A549 (cell line): ENCODE results near the gene SLAIN2. TPM values are rescaled to one million over a fixed set of nuclear protein-coding genes. Genes with fewer than 3 reads are reported as not detected.

Experiments
- ATAC-seq, 2 experiments: fragments of 200-7000 bp in 1 of 2; fragments of >200 bp in 1 of 2; cut with Nextera tagmentation in 1 of 2; cut with Tn5 transposase in 1 of 2; 3 replicates each; pipeline versions ENCODE4 v1.8.0 to v1.9.1; 2018 to 2020; ENCODE audit warnings: mild to moderate bottlenecking in 1 of 2, moderate library complexity in 1 of 2
- CTCF ChIA-PET: fragments of 300-600 bp; sonication (Branson Sonifier 250); formaldehyde crosslinking; extraction: SDS; loops from one replicate; lab custom pipeline; 2021; ENCODE audit warnings: antibody characterized with exemption, inconsistent platforms; lab: Yijun Ruan, JAX
- POLR2A ChIA-PET: fragments of 350-600 bp; formaldehyde crosslinking; extraction: SDS; loops from one replicate; lab custom pipeline; 2021; ENCODE audit warnings: antibody characterized with exemption, inconsistent platforms; lab: Yijun Ruan, JAX
- DNase-seq, 2 experiments: peaks; one replicate each; pipeline versions ENCODE4 v3.0.0 to v3.0.0-alpha.2; 2011 to 2016; ENCODE audit warnings: low read depth in 1 of 2, low spot score in 1 of 2
- FAIRE-seq: peaks from 2 replicates; lab custom pipeline; 2011; peaks lifted over from hg19 to GRCh38; lab: Jason Lieb, UNC
- H3K27ac ChIP-seq, 2 experiments: fragments of >200 bp; sonication (Bioruptor Twin); formaldehyde crosslinking; 3 replicates each; pipeline ENCODE4 v1.5.1; 2016 to 2017
- H3K4me1 ChIP-seq: fragments of >200 bp; sonication (Bioruptor Twin); formaldehyde crosslinking; 3 replicates; pipeline ENCODE4 v1.6.1; 2016
- H3K4me2 ChIP-seq: fragments of >200 bp; sonication (Bioruptor Twin); formaldehyde crosslinking; 3 replicates; pipeline ENCODE4 v1.6.1; 2016
- H3K4me3 ChIP-seq: fragments of >200 bp; sonication (Bioruptor Twin); formaldehyde crosslinking; 3 replicates; pipeline ENCODE4 v1.5.1; 2016
- H3K9me3 ChIP-seq: fragments of >200 bp; sonication (Bioruptor Twin); formaldehyde crosslinking; 3 replicates; pipeline ENCODE4 v1.6.1; 2016
- ATOH8 ChIP-seq: fragments of 250-450 bp; sonication (Bioruptor Pico); IDR thresholded peaks from 2 replicates; pipeline ENCODE4 v1.5.0; 2020; ENCODE audit warnings: low read depth, mild to moderate bottlenecking, moderate library complexity
- BCL3 ChIP-seq: fragments of >200 bp; sonication (Bioruptor Twin); formaldehyde crosslinking; IDR thresholded peaks from 3 replicates; pipeline ENCODE4 v1.6.1; 2016
- CBX2 ChIP-seq: fragments of 200-600 bp; sonication (generic); IDR thresholded peaks from 2 replicates; pipeline ENCODE4 v1.6.1; 2016; ENCODE audit warnings: low read depth, mild to moderate bottlenecking, borderline replicate concordance
- CEBPB ChIP-seq, 2 experiments: fragments of >200 bp in 1 of 2; sonication (Bioruptor Twin) in 1 of 2; formaldehyde crosslinking in 1 of 2; IDR thresholded peaks; 2 replicates each; pipeline ENCODE4 v1.6.1; 2012 to 2016
- CHD2 ChIP-seq: fragments of 150-350 bp; IDR thresholded peaks from 2 replicates; pipeline ENCODE4 v1.6.1; 2014; ENCODE audit warnings: low read length; ENCODE audit not compliant: partially characterized antibody
- CTCF ChIP-seq: fragments of >200 bp; sonication (Bioruptor Twin); formaldehyde crosslinking; IDR thresholded peaks from 3 replicates; pipeline ENCODE4 v1.5.1; 2016
- E2F6 ChIP-seq: IDR thresholded peaks from 2 replicates; pipeline ENCODE4 v1.6.1; 2012; ENCODE audit warnings: low read depth, borderline replicate concordance
- EHF ChIP-seq: fragments of 250-450 bp; sonication (Bioruptor Pico); IDR thresholded peaks from 2 replicates; pipeline ENCODE4 v1.5.0; 2020; ENCODE audit warnings: mild to moderate bottlenecking
- EHMT2 ChIP-seq: fragments of 200-600 bp; sonication (generic); IDR thresholded peaks from 2 replicates; pipeline ENCODE4 v1.6.1; 2016; ENCODE audit warnings: antibody characterized with exemption, low read depth, mild to moderate bottlenecking, moderate library complexity
- EP300 ChIP-seq, 2 experiments: fragments of >200 bp; sonication (Bioruptor Twin); formaldehyde crosslinking; IDR thresholded peaks; 2 replicates in 1 of 2; 3 replicates in 1 of 2; pipeline ENCODE4 v1.6.1; 2016 to 2017
- FOXS1 ChIP-seq: fragments of 250-450 bp; sonication (Bioruptor Pico); IDR thresholded peaks from 2 replicates; pipeline ENCODE4 v1.5.0; 2020; ENCODE audit warnings: mild to moderate bottlenecking, moderate library complexity
- HES2 ChIP-seq: fragments of >200 bp; sonication (Bioruptor Twin); formaldehyde crosslinking; IDR thresholded peaks from 2 replicates; pipeline ENCODE4 v1.6.1; 2016
- HEYL ChIP-seq: fragments of 250-450 bp; sonication (Bioruptor Pico); IDR thresholded peaks from 2 replicates; pipeline ENCODE4 v1.8.0; 2021; ENCODE audit warnings: mild to moderate bottlenecking, moderate library complexity
- HMGXB4 ChIP-seq: fragments of 250-450 bp; sonication (Bioruptor Pico); IDR thresholded peaks from 2 replicates; pipeline ENCODE4 v1.5.0; 2021; ENCODE audit warnings: mild to moderate bottlenecking, moderate library complexity, borderline replicate concordance
- HOXB13 ChIP-seq: fragments of 250-450 bp; sonication (Bioruptor Pico); IDR thresholded peaks from 2 replicates; pipeline ENCODE4 v1.5.0; 2020; ENCODE audit warnings: low read depth, mild to moderate bottlenecking, moderate library complexity
- HOXB5 ChIP-seq: fragments of 250-450 bp; sonication (Bioruptor Pico); IDR thresholded peaks from 2 replicates; pipeline ENCODE4 v1.5.0; 2020; ENCODE audit warnings: mild to moderate bottlenecking, moderate library complexity
- JUN ChIP-seq, 2 experiments: fragments of >200 bp; sonication (Bioruptor Twin); formaldehyde crosslinking; IDR thresholded peaks; 2 replicates in 1 of 2; 3 replicates in 1 of 2; pipeline ENCODE4 v1.6.1; 2016 to 2017
- KDM5A ChIP-seq: fragments of 200-600 bp; sonication (generic); IDR thresholded peaks from 2 replicates; pipeline ENCODE4 v1.6.1; 2016; ENCODE audit warnings: antibody characterized with exemption, mild to moderate bottlenecking
- NFE2L2 ChIP-seq: fragments of 150-350 bp; conservative IDR thresholded peaks from 2 replicates; pipeline ENCODE4 v1.6.1; 2014; ENCODE audit warnings: low read length
- NPAS2 ChIP-seq: fragments of 250-450 bp; sonication (Bioruptor Pico); IDR thresholded peaks from 2 replicates; pipeline ENCODE4 v1.8.0; 2022; ENCODE audit warnings: mild to moderate bottlenecking, moderate library complexity, borderline replicate concordance
- RARB ChIP-seq: fragments of 250-450 bp; sonication (Bioruptor Pico); IDR thresholded peaks from 2 replicates; pipeline ENCODE4 v1.8.0; 2021; ENCODE audit warnings: mild to moderate bottlenecking, moderate library complexity
- REST ChIP-seq: fragments of 200-600 bp; sonication (generic); IDR thresholded peaks from 2 replicates; pipeline ENCODE4 v1.6.1; 2016; ENCODE audit warnings: antibody characterized with exemption, mild to moderate bottlenecking, moderate library complexity
- RFX5 ChIP-seq: fragments of 450-650 bp; IDR thresholded peaks from 2 replicates; pipeline ENCODE4 v1.7.1; 2014; ENCODE audit warnings: antibody characterized with exemption, mild to moderate bottlenecking, moderate library complexity
- RNF2 ChIP-seq: fragments of 200-600 bp; sonication (generic); IDR thresholded peaks from 2 replicates; pipeline ENCODE4 v1.6.1; 2016; ENCODE audit warnings: low read depth, mild to moderate bottlenecking, antibody characterized with exemption, moderate library complexity, borderline replicate concordance
- SMC3 ChIP-seq: fragments of >200 bp; sonication (Bioruptor Twin); formaldehyde crosslinking; IDR thresholded peaks from 3 replicates; pipeline ENCODE4 v1.6.1; 2018; ENCODE audit warnings: inconsistent platforms
- ZC3H11A ChIP-seq: fragments of 450-650 bp; IDR thresholded peaks from 2 replicates; pipeline ENCODE4 v1.6.1; 2014; ENCODE audit warnings: antibody characterized with exemption, mild to moderate bottlenecking
- ZFP36 ChIP-seq: fragments of 450-650 bp; IDR thresholded peaks from 2 replicates; pipeline ENCODE4 v1.6.1; 2014; ENCODE audit warnings: borderline replicate concordance; ENCODE audit not compliant: partially characterized antibody
- ZNF302 ChIP-seq: fragments of 250-450 bp; sonication (Bioruptor Pico); IDR thresholded peaks from 2 replicates; pipeline ENCODE4 v1.9.0; 2021; ENCODE audit warnings: inconsistent platforms, mild to moderate bottlenecking, moderate library complexity
- WGBS: methylation state at CpG from one replicate; pipeline ENCODE4 v1.1.6; 2017; ENCODE audit errors: missing lambda C conversion rate; 5-methylcytosine and 5-hydroxymethylcytosine counted together
- polyA plus RNA-seq, 4 experiments: library from polyadenylated mRNA; depleted of rRNA in 3 of 4; stranded (reverse); fragments of >200 nt; fragmentation: RNase III in 1 of 4; extraction: RNeasy Plus Mini Kit Qiagen cat#74134 plus additional on column Dnase treatment in 1 of 4; gene quantifications; 2 replicates in 3 of 4; 3 replicates in 1 of 4; pipeline ENCODE4 v1.2.3, GENCODE V29; 2011 to 2017

Gene SLAIN2
- polyA plus RNA-seq, 2 of the 4 experiments (the other 2 are of a cell fraction), result 14.4 to 14.6 TPM

- no peaks in the 10 kb centered on the region for H3K9me3 ChIP-seq
- no peak overlapping the region for H3K4me2 ChIP-seq
- no peak overlapping the region for H3K27ac ChIP-seq
- CTCF ChIA-PET, result interaction anchor here (0.7 to 2.0 kb wide), 2 partner anchors 36 to 116 kb away, joined by 3 to 4 read pairs; no protein-coding TSS in a partner anchor
- no peak overlapping the region for H3K4me3 ChIP-seq
- POLR2A ChIA-PET, result no interaction called here
- ATAC-seq, result no peak
- FAIRE-seq, result no peak
- TF ChIP-seq SMC3 (no peak), EHMT2 (no peak), EHF (CRISPR knock-in tag) (no peak), RFX5 (no peak), E2F6 (no peak), HEYL (CRISPR knock-in tag) (no peak), ATOH8 (CRISPR knock-in tag) (no peak), BCL3 (no peak), ZC3H11A (no peak), RARB (CRISPR knock-in tag) (no peak), CEBPB (IDR thresholded peaks at IDR 0.05) (no peak), NPAS2 (CRISPR knock-in tag) (no peak), HOXB13 (CRISPR knock-in tag) (no peak), HMGXB4 (CRISPR knock-in tag) (no peak), CBX2 (no peak), ZNF302 (CRISPR knock-in tag) (no peak), RNF2 (no peak), FOXS1 (no peak), KDM5A (no peak)
- no peaks in the 10 kb centered on the region for H3K4me1 ChIP-seq
- DNase-seq, result no peak
- WGBS, result 71% methylated on average over 1 of the region's 1 CpG
Measured at GRCh38 chr4:48429709-48430474, 88.6 kb downstream of the SLAIN2 start.

GRCh38 chr4:48431401-48431800, 90.1 kb downstream of the SLAIN2 start:
- FAIRE-seq (no peak), ATAC-seq (no peak), DNase-seq (no peak)
- H3K9me3 ChIP-seq, result no peaks in the 10 kb centered on the region
- 92% methylated on average over 2 of the region's 2 CpGs for WGBS
- no peak overlapping the region for H3K27ac ChIP-seq
- POLR2A ChIA-PET, result no interaction called here
- 0 out of 3 replicates have a peak, but pooled peaks cover 2% of the 10 kb centered on the region for H3K4me1 ChIP-seq
- H3K4me3 ChIP-seq, result no peak overlapping the region
- H3K4me2 ChIP-seq, result no peak overlapping the region
- CTCF ChIA-PET, result no interaction called here
- TF ChIP-seq CTCF, result no peak
- no peak for TF ChIP-seq CHD2
- TF ChIP-seq REST, result no peak
- TF ChIP-seq NFE2L2, result no peak
- no peak for TF ChIP-seq ZFP36
- TF ChIP-seq HES2, result no peak
- no peak for TF ChIP-seq HOXB5
- no peak for TF ChIP-seq JUN (IDR thresholded peaks at IDR 0.05)
- TF ChIP-seq EP300 (IDR thresholded peaks at IDR 0.05), result no peak
